A673 (cell line): ENCODE measurements around the gene ANKLE2.

Experiments used
- EZH2 ChIP-seq: fragments of 200-600 bp; sonication (generic); IDR thresholded peaks from 2 replicates; pipeline ENCODE4 v1.6.1; 2017; ENCODE audit warnings: borderline replicate concordance, low read depth, mild to moderate bottlenecking, mixed read lengths, antibody characterized with exemption, low read length; ENCODE audit not compliant: poor library complexity, severe bottlenecking
- TF ChIP-seq, protein P1 (sequence below): fragments of 300-800, 200-600 bp; sonication (generic); conservative IDR thresholded peaks from 2 replicates; pipeline ENCODE4 v1.5.1; 2017; ENCODE audit warnings: low read depth, mild to moderate bottlenecking, antibody characterized with exemption, low read length, moderate library complexity, mixed read lengths

DNA sequence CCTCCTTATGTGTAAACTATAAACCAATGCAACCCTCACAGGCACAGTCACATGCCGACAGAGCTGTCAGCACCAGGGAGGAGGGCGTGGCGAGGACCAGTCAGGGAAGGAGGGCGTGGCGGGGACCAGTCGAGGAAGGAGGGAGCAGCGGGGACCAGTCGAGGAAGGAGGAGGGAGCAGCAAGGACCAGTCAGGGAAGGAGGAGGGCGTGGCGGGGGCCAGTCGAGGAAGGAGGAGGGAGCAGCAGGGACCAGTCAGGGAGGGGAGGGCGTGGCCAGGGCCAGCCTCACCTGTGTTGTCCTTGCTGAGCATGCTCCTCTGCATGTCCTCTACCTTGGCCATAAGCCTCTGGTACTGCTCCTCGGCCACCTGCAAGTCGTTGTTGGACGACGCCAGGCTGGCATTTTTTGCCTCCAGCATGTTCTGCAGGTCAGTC lies 42.8 kb upstream of the ANKLE2 start:
- TF ChIP-seq, protein P1, sequence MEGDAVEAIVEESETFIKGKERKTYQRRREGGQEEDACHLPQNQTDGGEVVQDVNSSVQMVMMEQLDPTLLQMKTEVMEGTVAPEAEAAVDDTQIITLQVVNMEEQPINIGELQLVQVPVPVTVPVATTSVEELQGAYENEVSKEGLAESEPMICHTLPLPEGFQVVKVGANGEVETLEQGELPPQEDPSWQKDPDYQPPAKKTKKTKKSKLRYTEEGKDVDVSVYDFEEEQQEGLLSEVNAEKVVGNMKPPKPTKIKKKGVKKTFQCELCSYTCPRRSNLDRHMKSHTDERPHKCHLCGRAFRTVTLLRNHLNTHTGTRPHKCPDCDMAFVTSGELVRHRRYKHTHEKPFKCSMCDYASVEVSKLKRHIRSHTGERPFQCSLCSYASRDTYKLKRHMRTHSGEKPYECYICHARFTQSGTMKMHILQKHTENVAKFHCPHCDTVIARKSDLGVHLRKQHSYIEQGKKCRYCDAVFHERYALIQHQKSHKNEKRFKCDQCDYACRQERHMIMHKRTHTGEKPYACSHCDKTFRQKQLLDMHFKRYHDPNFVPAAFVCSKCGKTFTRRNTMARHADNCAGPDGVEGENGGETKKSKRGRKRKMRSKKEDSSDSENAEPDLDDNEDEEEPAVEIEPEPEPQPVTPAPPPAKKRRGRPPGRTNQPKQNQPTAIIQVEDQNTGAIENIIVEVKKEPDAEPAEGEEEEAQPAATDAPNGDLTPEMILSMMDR, result no peak
- no peak for TF ChIP-seq EZH2
